ENCODE results near the gene PDE12. TPM values are rescaled to one million over a fixed set of nuclear protein-coding genes. Genes with fewer than 3 reads are reported as not detected.

The PDE12 gene
- total and polyA plus RNA-seq, 4 experiments from 2014 or later = 12.9 to 24.9 (median 21.8) TPM

DNA sequence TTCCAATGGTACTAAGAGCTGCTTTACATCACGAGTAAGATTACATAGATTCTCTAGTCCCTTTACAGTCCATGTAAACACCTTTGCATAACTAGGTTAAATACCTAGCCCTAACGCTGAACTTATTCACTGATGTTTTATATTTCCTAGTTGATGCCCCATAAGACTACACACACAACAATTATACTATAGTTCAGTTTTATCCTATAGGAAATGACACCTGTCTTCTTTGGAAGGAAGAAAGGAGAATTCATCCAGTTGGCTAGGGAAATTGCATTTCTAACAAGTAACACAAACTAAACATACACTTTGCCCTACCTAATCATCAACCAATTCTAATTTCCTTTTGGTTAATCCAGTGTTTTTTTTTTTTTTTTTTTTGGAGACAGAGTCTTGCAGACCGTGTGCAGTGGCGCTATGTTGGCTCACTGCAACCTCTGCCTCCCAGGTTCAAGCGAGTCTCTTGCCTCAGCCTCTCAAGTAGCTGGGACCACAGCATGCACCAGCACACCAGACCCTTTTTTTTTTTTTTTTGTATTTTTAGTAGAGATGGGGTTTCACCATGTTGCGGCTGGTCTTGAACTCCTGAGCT, 13.9 kb downstream of the PDE12 start:
- intact Hi-C loops (cut with micrococcal nuclease) = no loop called here
- CTCF ChIA-PET (ENCODE audit: partially characterized antibody) = no interaction called here
- Mint-ChIP-seq H3K27me3 (no peaks in the 10 kb centered on the region), H3K27ac (peak overlapping the region in 2 of 7 donors; percentile 24 to 25), H3K36me3 (peaks cover 27 to 50% of the 10 kb centered on the region in 2 donors), H3K4me3 (no peak overlapping the region), H3K9me3 (no peaks in the 10 kb centered on the region), H3K4me1 (peaks cover 3 to 7% (median 7%) of the 10 kb centered on the region in 4 donors)
- no peak for DNase-seq
- Histone ChIP-seq H3K9me3 (ENCODE audit: control insufficient read depth in 1 of 2, low read length in 2 of 2) (no peaks in the 10 kb centered on the region), H3K36me3 (ENCODE audit: insufficient read depth, low read length) (peaks cover 21% of the 10 kb centered on the region), H3K27me3 (ENCODE audit: insufficient read depth, low read length) (no peaks in the 10 kb centered on the region), H3K27ac (ENCODE audit: low read depth, low read length) (no peak overlapping the region), H3K4me1 (ENCODE audit: insufficient read depth, low read length) (no peaks in the 10 kb centered on the region), H3K4me3 (ENCODE audit: low read length in 2 of 2) (no peak overlapping the region)
- POLR2A ChIA-PET (ENCODE audit: partially characterized antibody) = no interaction called here

- CTCF ChIA-PET (ENCODE audit: partially characterized antibody) = no interaction called here
Measured at GRCh38 chr3:57570878-57571277, 14.8 kb downstream of the PDE12 start.

GRCh38 chr3:57572096-57572495, 16.0 kb downstream of the PDE12 start:
- peaks cover 38% of the 10 kb centered on the region for H3K36me3 ChIP-seq (ENCODE audit: insufficient read depth, low read length)
- no peaks in the 10 kb centered on the region for H3K9me3 ChIP-seq (ENCODE audit: control insufficient read depth in 1 of 2, low read length in 2 of 2)
- Mint-ChIP-seq H3K36me3 (peaks cover 34 to 59% of the 10 kb centered on the region in 2 donors), H3K4me1 (peaks cover 10 to 13% (median 11%) of the 10 kb centered on the region in 4 donors), H3K27ac (peak overlapping the region in 4 of 7 donors; percentile 36 to 59 (median 49)), H3K4me3 (no peak overlapping the region), H3K9me3 (no peaks in the 10 kb centered on the region), H3K27me3 (no peaks in the 10 kb centered on the region)
- H3K27ac ChIP-seq (ENCODE audit: low read depth, low read length) = no peak overlapping the region
- no peaks in the 10 kb centered on the region for H3K4me1 ChIP-seq (ENCODE audit: insufficient read depth, low read length)
- H3K27me3 ChIP-seq (ENCODE audit: insufficient read depth, low read length) = no peaks in the 10 kb centered on the region
- H3K4me3 ChIP-seq (ENCODE audit: low read length in 2 of 2) = no peak overlapping the region
- DNase-seq = no peak
- ChIA-PET POLR2A (ENCODE audit: partially characterized antibody) (no interaction called here), CTCF (ENCODE audit: partially characterized antibody) (interaction anchor here (0.9 kb wide), 1 partner anchor 9 kb away, joined by 3 read pairs; no protein-coding TSS in a partner anchor)
- intact Hi-C loops (cut with micrococcal nuclease) = no loop called here

More at GRCh38 chr3:57570878-57571277, 14.8 kb downstream of the PDE12 start:
- Mint-ChIP-seq H3K9me3 (no peaks in the 10 kb centered on the region), H3K27ac (peak overlapping the region in 3 of 7 donors; percentile 22 to 77 (median 30)), H3K36me3 (peaks cover 34 to 53% of the 10 kb centered on the region in 2 donors), H3K4me3 (no peak overlapping the region), H3K27me3 (no peaks in the 10 kb centered on the region), H3K4me1 (peaks cover 3 to 8% (median 7%) of the 10 kb centered on the region in 4 donors)
- Histone ChIP-seq H3K27me3 (ENCODE audit: insufficient read depth, low read length) (no peaks in the 10 kb centered on the region), H3K4me3 (ENCODE audit: low read length in 2 of 2) (no peak overlapping the region), H3K4me1 (ENCODE audit: insufficient read depth, low read length) (no peaks in the 10 kb centered on the region), H3K9me3 (ENCODE audit: control insufficient read depth in 1 of 2, low read length in 2 of 2) (no peaks in the 10 kb centered on the region), H3K36me3 (ENCODE audit: insufficient read depth, low read length) (peaks cover 30% of the 10 kb centered on the region), H3K27ac (ENCODE audit: low read depth, low read length) (no peak overlapping the region)
- DNase-seq = no peak
- intact Hi-C loops (cut with micrococcal nuclease) = no loop called here
- POLR2A ChIA-PET (ENCODE audit: partially characterized antibody) = no interaction called here

DNA sequence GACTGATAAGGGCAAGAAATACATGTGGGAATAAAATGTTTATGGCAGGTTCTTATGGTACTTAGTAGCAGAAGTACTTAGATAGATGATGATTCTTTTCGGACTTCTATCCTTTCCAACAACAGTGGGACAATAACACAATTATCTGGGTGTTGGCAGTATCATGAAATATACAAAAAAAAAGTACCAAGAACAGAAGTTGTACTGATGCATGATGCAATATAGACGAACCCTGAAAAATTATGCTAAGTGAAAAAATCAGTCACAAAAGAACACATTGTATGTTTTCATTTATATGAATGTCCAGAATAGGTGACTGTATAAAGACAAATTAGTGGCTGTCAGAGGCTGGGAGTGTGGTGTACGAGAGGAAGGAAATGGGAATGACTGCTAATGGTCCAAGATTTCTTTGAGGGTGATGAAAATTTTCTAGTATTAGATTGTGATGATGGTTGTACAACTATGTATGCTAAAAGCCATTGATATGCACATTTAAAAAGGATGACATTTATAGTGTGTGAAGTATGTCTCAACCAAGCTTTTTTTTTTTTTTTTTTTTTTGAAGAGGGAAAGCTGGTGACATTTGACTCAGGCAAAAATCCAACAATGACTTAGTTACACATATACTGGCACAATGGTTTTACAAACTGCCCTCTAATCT, 20.0 kb downstream of the PDE12 start:
- no peak for DNase-seq
- Mint-ChIP-seq H3K4me1 (peaks cover 13 to 23% (median 13%) of the 10 kb centered on the region in 4 donors), H3K9me3 (no peaks in the 10 kb centered on the region), H3K4me3 (peak overlapping the region in 1 of 8 donors; percentile 15), H3K27me3 (no peaks in the 10 kb centered on the region), H3K27ac (peak overlapping the region in 6 of 7 donors; percentile 43 to 86 (median 70)), H3K36me3 (peaks cover 39 to 64% of the 10 kb centered on the region in 2 donors)
- ChIA-PET POLR2A (ENCODE audit: partially characterized antibody) (no interaction called here), CTCF (ENCODE audit: partially characterized antibody) (interaction anchor here (0.9 kb wide), 1 partner anchor 20 kb away, joined by 3 read pairs; no protein-coding TSS in a partner anchor)
- no peaks in the 10 kb centered on the region for H3K4me1 ChIP-seq (ENCODE audit: insufficient read depth, low read length)
- peaks cover 34% of the 10 kb centered on the region for H3K36me3 ChIP-seq (ENCODE audit: insufficient read depth, low read length)
- H3K27ac ChIP-seq (ENCODE audit: low read depth, low read length) = no peak overlapping the region
- no peak overlapping the region for H3K4me3 ChIP-seq (ENCODE audit: low read length in 2 of 2)
- H3K27me3 ChIP-seq (ENCODE audit: insufficient read depth, low read length) = no peaks in the 10 kb centered on the region
- H3K9me3 ChIP-seq (ENCODE audit: control insufficient read depth in 1 of 2, low read length in 2 of 2) = no peaks in the 10 kb centered on the region
- intact Hi-C loops (cut with micrococcal nuclease) = no loop called here

DNA sequence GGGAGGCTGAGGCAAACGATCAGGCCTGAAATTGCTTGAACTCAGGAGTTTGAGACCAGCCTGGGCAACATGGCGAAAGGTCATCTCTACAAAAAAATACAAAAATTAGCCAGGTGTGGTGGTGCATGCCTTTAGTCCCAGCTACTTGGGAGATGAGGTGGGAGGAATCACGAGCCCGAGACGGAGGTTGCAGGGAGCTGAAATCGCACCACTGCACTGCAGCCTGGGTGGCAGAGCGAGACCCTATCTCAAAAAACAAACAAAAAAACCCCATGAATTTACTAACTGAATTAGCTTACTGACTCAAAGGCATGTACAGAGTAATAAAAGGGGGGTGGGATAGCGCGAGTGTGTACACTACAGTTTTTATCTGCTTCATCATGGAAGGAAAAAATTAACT, 21.7 kb downstream of the PDE12 start:
- Mint-ChIP-seq H3K9me3 (no peaks in the 10 kb centered on the region), H3K4me3 (no peak overlapping the region), H3K36me3 (peaks cover 33 to 61% of the 10 kb centered on the region in 2 donors), H3K27me3 (no peaks in the 10 kb centered on the region), H3K27ac (peak overlapping the region in 6 of 7 donors; percentile 19 to 83 (median 54)), H3K4me1 (peaks cover 12 to 22% (median 14%) of the 10 kb centered on the region in 4 donors)
- H3K36me3 ChIP-seq (ENCODE audit: insufficient read depth, low read length) = peaks cover 38% of the 10 kb centered on the region
- H3K9me3 ChIP-seq (ENCODE audit: control insufficient read depth in 1 of 2, low read length in 2 of 2) = no peaks in the 10 kb centered on the region
- CTCF ChIA-PET (ENCODE audit: partially characterized antibody) = interaction anchor here (0.8 kb wide), 1 partner anchor 18 kb away, joined by 3 read pairs; no protein-coding TSS in a partner anchor
- no peak for DNase-seq
- POLR2A ChIA-PET (ENCODE audit: partially characterized antibody) = no interaction called here
- H3K4me1 ChIP-seq (ENCODE audit: insufficient read depth, low read length) = peaks cover under 1% of the 10 kb centered on the region
- intact Hi-C loops (cut with micrococcal nuclease) = no loop called here
- no peaks in the 10 kb centered on the region for H3K27me3 ChIP-seq (ENCODE audit: insufficient read depth, low read length)
- no peak overlapping the region for H3K27ac ChIP-seq (ENCODE audit: low read depth, low read length)
- no peak overlapping the region for H3K4me3 ChIP-seq (ENCODE audit: low read length in 2 of 2)

- ChIA-PET CTCF (ENCODE audit: partially characterized antibody) (no interaction called here), POLR2A (ENCODE audit: partially characterized antibody) (interaction anchor here (2.4 to 4.5 kb wide), 2 partner anchors 14 to 26 kb away, joined by 10 to 30 read pairs; partner anchors contain the start of genes ARF4 and PDE12)
- Histone ChIP-seq H3K4me1 (ENCODE audit: insufficient read depth, low read length) (peaks cover 24% of the 10 kb centered on the region), H3K36me3 (ENCODE audit: insufficient read depth, low read length) (peaks cover 19% of the 10 kb centered on the region), H3K27me3 (ENCODE audit: insufficient read depth, low read length) (no peaks in the 10 kb centered on the region), H3K4me3 (ENCODE audit: low read length in 2 of 2) (no peak overlapping the region), H3K27ac (ENCODE audit: low read depth, low read length) (no peak overlapping the region), H3K9me3 (ENCODE audit: control insufficient read depth in 1 of 2, low read length in 2 of 2) (no peaks in the 10 kb centered on the region)
- H3K4me3 Mint-ChIP-seq = no peak overlapping the region
- intact Hi-C loops (cut with micrococcal nuclease) = no loop called here
- H3K9me3 Mint-ChIP-seq = no peaks in the 10 kb centered on the region
- H3K36me3 Mint-ChIP-seq = peaks cover 10 to 45% of the 10 kb centered on the region in 2 donors
- DNase-seq = peak in 1 of 5 donors; percentile 14
- H3K27ac Mint-ChIP-seq = peak overlapping the region in 4 of 7 donors; percentile 5 to 68 (median 45)
- H3K4me1 Mint-ChIP-seq = peaks cover 16 to 37% (median 28%) of the 10 kb centered on the region in 4 donors
- H3K27me3 Mint-ChIP-seq = no peaks in the 10 kb centered on the region
Measured at GRCh38 chr3:57582474-57583168, 26.5 kb downstream of the PDE12 start.

DNA sequence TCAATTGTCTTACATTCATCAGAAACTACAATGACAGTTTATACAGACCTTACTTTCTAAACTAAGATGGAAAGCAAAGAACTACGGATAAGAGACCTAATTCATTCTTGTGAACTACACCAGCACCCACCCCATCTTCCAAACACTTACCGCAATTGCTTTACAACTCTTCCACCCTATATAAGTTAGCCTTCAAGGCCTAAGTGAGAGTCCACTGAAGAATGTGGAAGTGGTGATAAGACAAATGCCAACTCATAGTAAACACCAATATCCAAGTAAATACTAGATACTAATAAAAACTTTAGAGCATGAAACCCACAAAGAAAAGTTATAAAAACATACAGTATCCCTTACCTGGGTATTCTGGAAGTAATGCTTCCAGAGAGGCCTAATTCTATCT, 27.5 kb downstream of the PDE12 start:
- Mint-ChIP-seq H3K27me3 (no peaks in the 10 kb centered on the region), H3K4me3 (no peak overlapping the region), H3K4me1 (peaks cover 19 to 43% (median 28%) of the 10 kb centered on the region in 4 donors), H3K36me3 (peaks cover 10 to 43% of the 10 kb centered on the region in 2 donors), H3K27ac (peak overlapping the region in 2 of 7 donors; percentile 47 to 59), H3K9me3 (no peaks in the 10 kb centered on the region)
- no peaks in the 10 kb centered on the region for H3K27me3 ChIP-seq (ENCODE audit: insufficient read depth, low read length)
- no peak for DNase-seq
- no peak overlapping the region for H3K27ac ChIP-seq (ENCODE audit: low read depth, low read length)
- ChIA-PET CTCF (ENCODE audit: partially characterized antibody) (no interaction called here), POLR2A (ENCODE audit: partially characterized antibody) (no interaction called here)
- peaks cover 19% of the 10 kb centered on the region for H3K36me3 ChIP-seq (ENCODE audit: insufficient read depth, low read length)
- H3K9me3 ChIP-seq (ENCODE audit: control insufficient read depth in 1 of 2, low read length in 2 of 2) = no peaks in the 10 kb centered on the region
- intact Hi-C loops (cut with micrococcal nuclease) = no loop called here
- peaks cover 28% of the 10 kb centered on the region for H3K4me1 ChIP-seq (ENCODE audit: insufficient read depth, low read length)
- no peak overlapping the region for H3K4me3 ChIP-seq (ENCODE audit: low read length in 2 of 2)

Data from CD4-positive, alpha-beta memory T cell (primary cell).